ENCODE data around the gene LMOD1.

DNA sequence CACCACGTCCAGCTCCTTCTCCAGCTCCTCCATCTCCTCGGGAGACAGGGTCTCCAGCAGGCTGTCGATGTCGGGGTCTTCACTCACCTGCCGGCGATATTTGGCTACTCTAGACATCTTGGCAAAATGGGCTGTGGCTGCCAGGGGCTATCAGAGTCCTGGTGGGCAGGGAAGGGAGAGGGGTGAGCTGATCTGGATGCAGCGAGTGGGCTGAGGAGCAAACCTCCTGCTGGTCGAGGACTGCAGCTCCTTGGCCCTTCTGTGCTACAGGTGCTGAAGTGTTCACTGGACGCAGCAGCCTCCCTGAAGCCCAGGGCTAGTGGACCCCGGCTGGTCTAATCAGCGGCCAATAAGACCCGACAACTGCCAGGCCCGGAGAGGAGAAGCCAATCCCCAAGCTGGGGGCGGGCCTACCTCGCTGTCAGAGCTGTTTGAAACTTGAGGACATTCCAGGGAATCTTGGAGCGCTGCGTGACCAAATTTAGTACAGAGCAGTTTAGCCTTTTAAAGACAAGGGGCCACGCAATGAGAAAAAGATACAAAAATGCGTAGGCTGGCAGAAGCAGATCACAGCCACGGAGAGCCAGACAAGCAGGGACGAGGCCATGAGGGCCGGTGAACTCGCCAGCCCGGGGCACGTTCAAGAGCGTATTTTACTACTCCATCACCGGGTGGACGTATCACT is at the start of gene LMOD1:
- TF ChIP-seq, protein P1, sequence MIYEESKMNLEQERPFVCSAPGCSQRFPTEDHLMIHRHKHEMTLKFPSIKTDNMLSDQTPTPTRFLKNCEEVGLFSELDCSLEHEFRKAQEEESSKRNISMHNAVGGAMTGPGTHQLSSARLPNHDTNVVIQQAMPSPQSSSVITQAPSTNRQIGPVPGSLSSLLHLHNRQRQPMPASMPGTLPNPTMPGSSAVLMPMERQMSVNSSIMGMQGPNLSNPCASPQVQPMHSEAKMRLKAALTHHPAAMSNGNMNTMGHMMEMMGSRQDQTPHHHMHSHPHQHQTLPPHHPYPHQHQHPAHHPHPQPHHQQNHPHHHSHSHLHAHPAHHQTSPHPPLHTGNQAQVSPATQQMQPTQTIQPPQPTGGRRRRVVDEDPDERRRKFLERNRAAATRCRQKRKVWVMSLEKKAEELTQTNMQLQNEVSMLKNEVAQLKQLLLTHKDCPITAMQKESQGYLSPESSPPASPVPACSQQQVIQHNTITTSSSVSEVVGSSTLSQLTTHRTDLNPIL (CRISPR knock-in tag; IDR thresholded peaks at IDR 0.05; ENCODE audit: low read depth): no peak
- TF ChIP-seq ZNF70 (CRISPR knock-in tag; IDR thresholded peaks at IDR 0.05): no peak
- TF ChIP-seq ZFP30 (CRISPR knock-in tag; IDR thresholded peaks at IDR 0.05): no peak
- no peak for TF ChIP-seq ZC3H10 (CRISPR knock-in tag; IDR thresholded peaks at IDR 0.05)
- TF ChIP-seq TOX (CRISPR knock-in tag; IDR thresholded peaks at IDR 0.05; ENCODE audit: borderline replicate concordance): no peak
- TF ChIP-seq, protein P2, sequence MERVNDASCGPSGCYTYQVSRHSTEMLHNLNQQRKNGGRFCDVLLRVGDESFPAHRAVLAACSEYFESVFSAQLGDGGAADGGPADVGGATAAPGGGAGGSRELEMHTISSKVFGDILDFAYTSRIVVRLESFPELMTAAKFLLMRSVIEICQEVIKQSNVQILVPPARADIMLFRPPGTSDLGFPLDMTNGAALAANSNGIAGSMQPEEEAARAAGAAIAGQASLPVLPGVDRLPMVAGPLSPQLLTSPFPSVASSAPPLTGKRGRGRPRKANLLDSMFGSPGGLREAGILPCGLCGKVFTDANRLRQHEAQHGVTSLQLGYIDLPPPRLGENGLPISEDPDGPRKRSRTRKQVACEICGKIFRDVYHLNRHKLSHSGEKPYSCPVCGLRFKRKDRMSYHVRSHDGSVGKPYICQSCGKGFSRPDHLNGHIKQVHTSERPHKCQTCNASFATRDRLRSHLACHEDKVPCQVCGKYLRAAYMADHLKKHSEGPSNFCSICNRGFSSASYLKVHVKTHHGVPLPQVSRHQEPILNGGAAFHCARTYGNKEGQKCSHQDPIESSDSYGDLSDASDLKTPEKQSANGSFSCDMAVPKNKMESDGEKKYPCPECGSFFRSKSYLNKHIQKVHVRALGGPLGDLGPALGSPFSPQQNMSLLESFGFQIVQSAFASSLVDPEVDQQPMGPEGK (CRISPR knock-in tag; IDR thresholded peaks at IDR 0.05; ENCODE audit: borderline replicate concordance): no peak
